ENCODE data around the gene NUP88.
A peak's percentile ranks its signal among the peaks of the same experiment; 100 is the strongest.
"Not testable (repeated sequence)": the region's sequence is repeated elsewhere in the genome, so short reads cannot be mapped to it uniquely, and the experiment has no call there.

Gene NUP88

GRCh38 chr17:5419356-5419958 lies at the start of gene NUP88:
Gene NUP88 (minus strand): TSS chr17:5419662. CDS start chr17:5419650, 12 bp downstream.
- DNase-seq = peak; percentile 91

GRCh38 chr17:5468075-5468473 lies 48.6 kb upstream of the NUP88 start:
- no peak for DNase-seq

- no peak for DNase-seq
Measured at GRCh38 chr17:5467416-5467815, 48.0 kb upstream of the NUP88 start.

GRCh38 chr17:5466295-5466694 lies 46.8 kb upstream of the NUP88 start:
- no peak for DNase-seq

GRCh38 chr17:5464717-5465507 lies 45.5 kb upstream of the NUP88 start:
- no peak for DNase-seq

GRCh38 chr17:5446786-5447185 lies 27.3 kb upstream of the NUP88 start:
- no peak for DNase-seq

GRCh38 chr17:5444209-5444608 lies 24.7 kb upstream of the NUP88 start:
- DNase-seq = no peak

GRCh38 chr17:5443728-5444127 lies 24.3 kb upstream of the NUP88 start:
- no peak for DNase-seq

GRCh38 chr17:5439446-5439764 lies 19.9 kb upstream of the NUP88 start:
- no peak for DNase-seq

GRCh38 chr17:5438716-5439445 lies 19.4 kb upstream of the NUP88 start, which contains the start of gene C1QBP:
Gene C1QBP (minus strand): TSS chr17:5439155. CDS start chr17:5439073, 82 bp downstream.
- peak; percentile 74 for DNase-seq

- DNase-seq = no peak
Measured at GRCh38 chr17:5437721-5438317, 18.4 kb upstream of the NUP88 start.

- DNase-seq = not testable (repeated sequence)
Measured at GRCh38 chr17:5435781-5436315, 16.4 kb upstream of the NUP88 start.

- DNase-seq = no peak
Measured at GRCh38 chr17:5434984-5435383, 15.5 kb upstream of the NUP88 start.

- no peak for DNase-seq
Measured at GRCh38 chr17:5431949-5432556, 12.6 kb upstream of the NUP88 start.

GRCh38 chr17:5431234-5431633 lies 11.8 kb upstream of the NUP88 start:
- not testable (repeated sequence) for DNase-seq

GRCh38 chr17:5430413-5430999 lies 11.0 kb upstream of the NUP88 start:
- DNase-seq = no peak

GRCh38 chr17:5429191-5429887 lies 9.9 kb upstream of the NUP88 start:
- DNase-seq = no peak

GRCh38 chr17:5425826-5426225 lies 6.4 kb upstream of the NUP88 start:
- no peak for DNase-seq

- no peak for DNase-seq
Measured at GRCh38 chr17:5424909-5425308, 5.4 kb upstream of the NUP88 start.

GRCh38 chr17:5422505-5422904 lies 3.0 kb upstream of the NUP88 start:
- DNase-seq = no peak

GRCh38 chr17:5419959-5420653 lies 644 bp upstream of the NUP88 start, which contains the start of gene RPAIN:
Gene RPAIN (plus strand): TSS chr17:5420182. CDS start chr17:5420211, 29 bp downstream.
- DNase-seq = peak; percentile 89
